SH-SY5Y (cell line): ENCODE data around the gene TRNAU1AP.

Source experiments
- GATA2 ChIP-seq: IDR thresholded peaks from 2 replicates; pipeline ENCODE4 v1.6.1; 2011; ENCODE audit warnings: mild to moderate bottlenecking, low read depth, low read length
- GATA3 ChIP-seq: IDR thresholded peaks from 2 replicates; pipeline ENCODE4 v1.6.1; 2011; ENCODE audit warnings: low read depth, mild to moderate bottlenecking, low read length, moderate library complexity

DNA sequence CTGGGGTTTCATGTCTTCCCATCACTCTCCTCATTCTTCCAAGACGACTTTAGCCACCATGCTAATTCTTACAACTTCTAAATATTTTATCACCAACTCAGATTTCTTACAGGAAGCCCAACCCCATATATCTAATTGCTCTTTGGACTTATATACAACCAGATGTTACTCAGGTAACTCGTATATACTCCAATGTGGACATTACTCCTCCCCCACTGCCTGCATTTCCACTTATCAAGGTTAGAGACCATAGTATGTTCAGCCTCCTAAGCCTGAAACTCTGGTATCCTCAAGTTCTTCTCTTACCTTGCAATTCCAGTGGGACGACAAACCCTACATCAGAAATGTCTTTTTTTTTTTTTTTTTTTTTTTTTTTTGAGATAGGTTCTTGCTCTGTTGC is 49.8 kb upstream of the TRNAU1AP start:
- TF ChIP-seq GATA3 = no peak
- no peak for TF ChIP-seq GATA2
